ENCODE data around the gene FOXL2.

- TF ChIP-seq CTCF (IDR thresholded peaks at IDR 0.05 in 4 of 5, conservative IDR thresholded peaks at IDR 0.05 in 1 of 5): no peak
- no peak for TF ChIP-seq POLR2A (IDR thresholded peaks at IDR 0.05)
These were observed 5.6 kb downstream of the FOXL2 start for GRCh38 chr3:138941259-138941885.

All from gastrocnemius medialis (tissue), 4 donors.